ENCODE data around the gene RPS18. TPM values are rescaled to one million over a fixed set of nuclear protein-coding genes. Genes with fewer than 3 reads are reported as not detected.

The RPS18 gene
- total and polyA plus RNA-seq, 9 of the 15 experiments (the other 6 are each of a cell fraction or from before 2014, with no cell fraction given), result 5,023 to 17,516 (median 8,131) TPM

DNA sequence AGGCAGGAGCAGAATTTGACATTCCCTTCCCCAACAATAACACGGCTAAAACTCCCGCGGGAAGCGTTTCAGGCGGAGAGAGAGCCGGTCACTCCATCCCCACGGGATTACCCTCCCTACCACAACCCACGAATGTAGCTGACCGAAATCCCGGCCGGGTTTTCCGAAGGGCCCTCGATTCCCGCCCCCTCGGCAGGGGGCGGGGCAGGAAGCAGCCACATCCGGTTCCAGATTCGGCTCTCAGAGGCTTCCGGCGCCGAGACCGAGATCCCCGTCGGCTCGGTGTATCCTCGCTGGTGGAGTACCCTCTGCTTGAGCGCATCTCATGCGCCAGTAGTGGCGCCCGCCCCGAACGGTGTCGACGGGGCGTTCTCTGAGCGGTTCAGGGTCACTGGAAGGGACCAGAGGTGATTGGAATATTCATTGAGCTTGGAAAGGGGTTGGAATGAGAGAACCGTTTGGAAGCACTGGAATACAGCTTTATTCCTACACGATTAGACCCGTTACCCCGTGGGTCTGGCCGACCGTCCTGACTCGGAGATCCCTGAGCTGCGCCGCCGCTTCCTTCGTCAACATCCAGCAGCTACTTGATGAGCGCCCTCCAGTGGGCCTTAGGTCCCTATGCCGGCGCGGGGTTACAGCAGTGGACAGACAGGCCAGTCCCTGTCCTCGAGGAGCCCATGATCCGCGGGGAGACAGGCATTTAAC, 27.5 kb downstream of the RPS18 start (continued):
- TF ChIP-seq, protein P1, sequence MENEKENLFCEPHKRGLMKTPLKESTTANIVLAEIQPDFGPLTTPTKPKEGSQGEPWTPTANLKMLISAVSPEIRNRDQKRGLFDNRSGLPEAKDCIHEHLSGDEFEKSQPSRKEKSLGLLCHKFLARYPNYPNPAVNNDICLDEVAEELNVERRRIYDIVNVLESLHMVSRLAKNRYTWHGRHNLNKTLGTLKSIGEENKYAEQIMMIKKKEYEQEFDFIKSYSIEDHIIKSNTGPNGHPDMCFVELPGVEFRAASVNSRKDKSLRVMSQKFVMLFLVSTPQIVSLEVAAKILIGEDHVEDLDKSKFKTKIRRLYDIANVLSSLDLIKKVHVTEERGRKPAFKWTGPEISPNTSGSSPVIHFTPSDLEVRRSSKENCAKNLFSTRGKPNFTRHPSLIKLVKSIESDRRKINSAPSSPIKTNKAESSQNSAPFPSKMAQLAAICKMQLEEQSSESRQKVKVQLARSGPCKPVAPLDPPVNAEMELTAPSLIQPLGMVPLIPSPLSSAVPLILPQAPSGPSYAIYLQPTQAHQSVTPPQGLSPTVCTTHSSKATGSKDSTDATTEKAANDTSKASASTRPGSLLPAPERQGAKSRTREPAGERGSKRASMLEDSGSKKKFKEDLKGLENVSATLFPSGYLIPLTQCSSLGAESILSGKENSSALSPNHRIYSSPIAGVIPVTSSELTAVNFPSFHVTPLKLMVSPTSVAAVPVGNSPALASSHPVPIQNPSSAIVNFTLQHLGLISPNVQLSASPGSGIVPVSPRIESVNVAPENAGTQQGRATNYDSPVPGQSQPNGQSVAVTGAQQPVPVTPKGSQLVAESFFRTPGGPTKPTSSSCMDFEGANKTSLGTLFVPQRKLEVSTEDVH (IDR thresholded peaks at IDR 0.05; ENCODE audit: low read depth, partially characterized antibody), result peak; percentile 88
- TF ChIP-seq, protein P2, sequence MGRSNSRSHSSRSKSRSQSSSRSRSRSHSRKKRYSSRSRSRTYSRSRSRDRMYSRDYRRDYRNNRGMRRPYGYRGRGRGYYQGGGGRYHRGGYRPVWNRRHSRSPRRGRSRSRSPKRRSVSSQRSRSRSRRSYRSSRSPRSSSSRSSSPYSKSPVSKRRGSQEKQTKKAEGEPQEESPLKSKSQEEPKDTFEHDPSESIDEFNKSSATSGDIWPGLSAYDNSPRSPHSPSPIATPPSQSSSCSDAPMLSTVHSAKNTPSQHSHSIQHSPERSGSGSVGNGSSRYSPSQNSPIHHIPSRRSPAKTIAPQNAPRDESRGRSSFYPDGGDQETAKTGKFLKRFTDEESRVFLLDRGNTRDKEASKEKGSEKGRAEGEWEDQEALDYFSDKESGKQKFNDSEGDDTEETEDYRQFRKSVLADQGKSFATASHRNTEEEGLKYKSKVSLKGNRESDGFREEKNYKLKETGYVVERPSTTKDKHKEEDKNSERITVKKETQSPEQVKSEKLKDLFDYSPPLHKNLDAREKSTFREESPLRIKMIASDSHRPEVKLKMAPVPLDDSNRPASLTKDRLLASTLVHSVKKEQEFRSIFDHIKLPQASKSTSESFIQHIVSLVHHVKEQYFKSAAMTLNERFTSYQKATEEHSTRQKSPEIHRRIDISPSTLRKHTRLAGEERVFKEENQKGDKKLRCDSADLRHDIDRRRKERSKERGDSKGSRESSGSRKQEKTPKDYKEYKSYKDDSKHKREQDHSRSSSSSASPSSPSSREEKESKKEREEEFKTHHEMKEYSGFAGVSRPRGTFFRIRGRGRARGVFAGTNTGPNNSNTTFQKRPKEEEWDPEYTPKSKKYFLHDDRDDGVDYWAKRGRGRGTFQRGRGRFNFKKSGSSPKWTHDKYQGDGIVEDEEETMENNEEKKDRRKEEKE (IDR thresholded peaks at IDR 0.05; ENCODE audit: borderline replicate concordance in 1 of 2, control insufficient read depth in 1 of 2, low read depth in 2 of 2, low read length in 1 of 2), result peak; percentile 16 to 35; a peak in 2 of 4 replicates
- TF ChIP-seq FOSL1 (tag; conservative IDR thresholded peaks at IDR 0.05), result peak; percentile 54; the same call in 1 of the 2 replicates
- peak; percentile 93; the same call in 1 of the 2 replicates for TF ChIP-seq NBN (IDR thresholded peaks at IDR 0.05; ENCODE audit: low read depth)
- TF ChIP-seq HDGF (IDR thresholded peaks at IDR 0.05), result no peak
- no peak for TF ChIP-seq BCL6 (CRISPR knock-in tag; IDR thresholded peaks at IDR 0.05)
- TF ChIP-seq ZNF124 (CRISPR knock-in tag; IDR thresholded peaks at IDR 0.05), result no peak
- TF ChIP-seq, protein P3, sequence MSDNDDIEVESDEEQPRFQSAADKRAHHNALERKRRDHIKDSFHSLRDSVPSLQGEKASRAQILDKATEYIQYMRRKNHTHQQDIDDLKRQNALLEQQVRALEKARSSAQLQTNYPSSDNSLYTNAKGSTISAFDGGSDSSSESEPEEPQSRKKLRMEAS (CRISPR knock-in tag; IDR thresholded peaks at IDR 0.05), result no peak; the same call in 1 of the 2 replicates
- no peak; the same call in 1 of the 2 replicates for TF ChIP-seq BACH1 (tag; IDR thresholded peaks at IDR 0.05)
- TF ChIP-seq, protein P4, sequence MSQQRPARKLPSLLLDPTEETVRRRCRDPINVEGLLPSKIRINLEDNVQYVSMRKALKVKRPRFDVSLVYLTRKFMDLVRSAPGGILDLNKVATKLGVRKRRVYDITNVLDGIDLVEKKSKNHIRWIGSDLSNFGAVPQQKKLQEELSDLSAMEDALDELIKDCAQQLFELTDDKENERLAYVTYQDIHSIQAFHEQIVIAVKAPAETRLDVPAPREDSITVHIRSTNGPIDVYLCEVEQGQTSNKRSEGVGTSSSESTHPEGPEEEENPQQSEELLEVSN (IDR thresholded peaks at IDR 0.05; ENCODE audit: borderline replicate concordance in 1 of 2, extremely low read depth in 1 of 2, insufficient read depth in 1 of 2, insufficient read length in 1 of 2, low read depth in 1 of 2, low read length in 1 of 2, poor library complexity in 1 of 2, severe bottlenecking in 1 of 2), result peak; percentile 43 to 87
- peak in 1 of 2 experiments; percentile 86; a peak in 2 of 4 replicates for TF ChIP-seq TEAD1 (CRISPR knock-in tag; IDR thresholded peaks at IDR 0.05)
- TF ChIP-seq ZFP1 (CRISPR knock-in tag; IDR thresholded peaks at IDR 0.05), result no peak; the same call in none of the 2 replicates
- TF ChIP-seq ZNF696 (CRISPR knock-in tag; conservative IDR thresholded peaks at IDR 0.05), result 0 out of 2 replicates have a peak, but pooled peaks have one; percentile 68
- TF ChIP-seq NFIC (IDR thresholded peaks at IDR 0.05), result peak; percentile 74
- no peak; the same call in 1 of the 2 replicates for TF ChIP-seq ZNF445 (CRISPR knock-in tag; IDR thresholded peaks at IDR 0.05; ENCODE audit: low read depth)
- TF ChIP-seq GATAD2A (IDR thresholded peaks at IDR 0.05), result peak; percentile 94
- TF ChIP-seq, protein P5, sequence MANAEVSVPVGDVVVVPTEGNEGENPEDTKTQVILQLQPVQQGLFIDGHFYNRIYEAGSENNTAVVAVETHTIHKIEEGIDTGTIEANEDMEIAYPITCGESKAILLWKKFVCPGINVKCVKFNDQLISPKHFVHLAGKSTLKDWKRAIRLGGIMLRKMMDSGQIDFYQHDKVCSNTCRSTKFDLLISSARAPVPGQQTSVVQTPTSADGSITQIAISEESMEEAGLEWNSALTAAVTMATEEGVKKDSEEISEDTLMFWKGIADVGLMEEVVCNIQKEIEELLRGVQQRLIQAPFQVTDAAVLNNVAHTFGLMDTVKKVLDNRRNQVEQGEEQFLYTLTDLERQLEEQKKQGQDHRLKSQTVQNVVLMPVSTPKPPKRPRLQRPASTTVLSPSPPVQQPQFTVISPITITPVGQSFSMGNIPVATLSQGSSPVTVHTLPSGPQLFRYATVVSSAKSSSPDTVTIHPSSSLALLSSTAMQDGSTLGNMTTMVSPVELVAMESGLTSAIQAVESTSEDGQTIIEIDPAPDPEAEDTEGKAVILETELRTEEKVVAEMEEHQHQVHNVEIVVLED (CRISPR knock-in tag; IDR thresholded peaks at IDR 0.05), result no peak

Data from K562 (cell line).